22Rv1 (cell line): ENCODE measurements around the gene RBM34.

ENCODE experiments used
- CTCF ChIP-seq: fragments of 450-650 bp; IDR thresholded peaks from 2 replicates; pipeline ENCODE4 v1.5.1; 2017; ENCODE audit warnings: mild to moderate bottlenecking
- ZFX ChIP-seq: fragments of 450-650 bp; IDR thresholded peaks from 2 replicates; pipeline ENCODE4 v1.6.1; 2017; ENCODE audit warnings: antibody characterized with exemption, borderline replicate concordance

- TF ChIP-seq CTCF (no peak), ZFX (no peak)
These were observed 53.5 kb downstream of the RBM34 start for GRCh38 chr1:235107368-235108184.
